ENCODE measurements around the gene CEND1.

GRCh38 chr11:763073-763463 is 26.8 kb downstream of the CEND1 start:
- no peak for TF ChIP-seq CTCF (IDR thresholded peaks at IDR 0.05)
- no peak for TF ChIP-seq EP300 (IDR thresholded peaks at IDR 0.05)

Data from tibial nerve (tissue), 4 donors.